OCI-LY1 (cell line): Measurements from ENCODE around the gene VLDLR.

Experiments used
- CTCF ChIP-seq: fragments of 200-600 bp; sonication (generic), shearing (Covaris generic); IDR thresholded peaks from 2 replicates; pipeline ENCODE4 v1.5.1; 2017; ENCODE audit warnings: mild to moderate bottlenecking, antibody characterized with exemption, low read length, moderate library complexity, mixed read lengths
- EZH2 ChIP-seq: fragments of 200-600 bp; sonication (generic), shearing (Covaris generic); IDR thresholded peaks from 2 replicates; pipeline ENCODE4 v1.8.0; 2017; ENCODE audit warnings: borderline replicate concordance, mixed run types, mild to moderate bottlenecking, antibody characterized with exemption, low read length, moderate library complexity, mixed read lengths

- TF ChIP-seq EZH2 (no peak), CTCF (no peak)
Observed at GRCh38 chr9:2634153-2634552, 12.6 kb downstream of the VLDLR start.
